Left lung (tissue), 10 donors: ENCODE measurements around the gene TRIM45. TPM values are rescaled to one million over a fixed set of nuclear protein-coding genes. Genes with fewer than 3 reads are reported as not detected.

ENCODE experiments used
- ATAC-seq: fragments of 200-7000 bp; cut with Tn5 transposase; one replicate; pipeline ENCODE4 v1.9.1; 2020; ENCODE audit warnings: moderate library complexity
- DNase-seq, 4 donors: peaks; one replicate each; pipeline ENCODE4 v3.0.0-alpha.2; 2013 to 2020
- H3K27ac ChIP-seq, 2 donors: fragments of 200-600 bp; sonication (generic) in 1 of 2; one replicate each; pipeline versions ENCODE4 v1.5.0 to v1.8.0; 2020 to 2021
- H3K27me3 ChIP-seq, 2 donors: fragments of 200-600 bp; sonication (generic) in 1 of 2; one replicate each; pipeline versions ENCODE4 v1.5.0 to v1.8.0; 2020 to 2021
- H3K36me3 ChIP-seq, 2 donors: fragments of 200-600 bp; sonication (generic) in 1 of 2; one replicate each; pipeline versions ENCODE4 v1.5.0 to v1.8.0; 2020 to 2021
- H3K4me1 ChIP-seq, 2 donors: fragments of 200-600 bp; one replicate each; pipeline ENCODE4 v1.8.0; 2021
- H3K4me3 ChIP-seq, 2 donors: fragments of 200-600 bp; sonication (generic) in 1 of 2; one replicate each; pipeline versions ENCODE4 v1.5.0 to v1.8.0; 2020 to 2021; ENCODE audit warnings: mild to moderate bottlenecking in 1 of 2
- H3K9me3 ChIP-seq, 2 donors: fragments of 200-600 bp; sonication (generic) in 1 of 2; one replicate each; pipeline versions ENCODE4 v1.5.0 to v1.8.0; 2020 to 2021
- intact Hi-C, 2 donors: fragments of 100-400 bp; cut with DNase I; formaldehyde crosslinking; loops; one replicate each; pipeline versions ENCODE4 v1.11.2 to v1.14.2; 2022
- polyA plus RNA-seq, 6 donors: library from polyadenylated mRNA; unstranded; fragments of 120-200 nt; gene quantifications; one replicate each; pipeline ENCODE4 v1.2.1, GENCODE V29; 2013; ENCODE audit not compliant: insufficient read length in 6 of 6
- total RNA-seq, 2 donors: library from RNA; stranded (reverse); fragmentation: NEBNext Ultra II Directional; extraction: Animal tissue kit (Norgen Biotek cat#: 25700); gene quantifications; one replicate each; pipeline ENCODE4 v1.2.1, GENCODE V29; 2021
- TF ChIP-seq, protein P1 (sequence below), 2 donors: fragments of 200-600 bp; sonication (generic) in 1 of 2; IDR thresholded peaks; one replicate each; pipeline versions ENCODE4 v1.5.0 to v1.8.0; 2021; ENCODE audit warnings: antibody characterized with exemption in 2 of 2
- donor health status: DM: no; HTN: yes; CAD: no.
- donor health status: DM: no; HTN: no; CAD: no.

TRIM45 gene
- total and polyA plus RNA-seq, 8 donors: 2.6 to 18.9 (median 17.2) TPM

DNA sequence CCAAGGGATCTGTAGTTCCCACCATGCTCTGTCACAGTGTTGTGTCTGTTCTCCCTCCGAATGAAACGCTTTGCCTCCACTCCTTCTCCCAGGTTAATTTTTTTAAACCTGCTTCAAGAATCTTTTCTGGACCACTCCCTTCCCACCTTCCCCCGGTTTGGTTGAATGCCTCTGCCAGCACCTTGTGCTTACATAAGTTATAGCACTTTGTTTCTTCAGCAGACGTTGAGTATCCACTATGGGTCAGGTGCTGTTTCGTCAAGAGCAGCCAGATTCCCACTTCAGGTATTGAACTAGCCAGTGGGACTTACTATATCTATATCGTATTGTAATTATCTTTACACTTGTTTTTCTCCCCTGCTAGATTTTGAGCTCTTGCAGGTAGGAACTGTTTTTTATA, 33.9 kb downstream of the TRIM45 start:
- Histone ChIP-seq H3K4me3 (no peak overlapping the region), H3K9me3 (no peaks in the 10 kb centered on the region), H3K4me1 (no peaks in the 10 kb centered on the region), H3K36me3 (peaks cover 0 to 72% of the 10 kb centered on the region in 2 donors), H3K27ac (no peak overlapping the region), H3K27me3 (no peaks in the 10 kb centered on the region)
- TF ChIP-seq, protein P1, sequence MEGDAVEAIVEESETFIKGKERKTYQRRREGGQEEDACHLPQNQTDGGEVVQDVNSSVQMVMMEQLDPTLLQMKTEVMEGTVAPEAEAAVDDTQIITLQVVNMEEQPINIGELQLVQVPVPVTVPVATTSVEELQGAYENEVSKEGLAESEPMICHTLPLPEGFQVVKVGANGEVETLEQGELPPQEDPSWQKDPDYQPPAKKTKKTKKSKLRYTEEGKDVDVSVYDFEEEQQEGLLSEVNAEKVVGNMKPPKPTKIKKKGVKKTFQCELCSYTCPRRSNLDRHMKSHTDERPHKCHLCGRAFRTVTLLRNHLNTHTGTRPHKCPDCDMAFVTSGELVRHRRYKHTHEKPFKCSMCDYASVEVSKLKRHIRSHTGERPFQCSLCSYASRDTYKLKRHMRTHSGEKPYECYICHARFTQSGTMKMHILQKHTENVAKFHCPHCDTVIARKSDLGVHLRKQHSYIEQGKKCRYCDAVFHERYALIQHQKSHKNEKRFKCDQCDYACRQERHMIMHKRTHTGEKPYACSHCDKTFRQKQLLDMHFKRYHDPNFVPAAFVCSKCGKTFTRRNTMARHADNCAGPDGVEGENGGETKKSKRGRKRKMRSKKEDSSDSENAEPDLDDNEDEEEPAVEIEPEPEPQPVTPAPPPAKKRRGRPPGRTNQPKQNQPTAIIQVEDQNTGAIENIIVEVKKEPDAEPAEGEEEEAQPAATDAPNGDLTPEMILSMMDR (IDR thresholded peaks at IDR 0.05): no peak
- ATAC-seq: no peak
- intact Hi-C loops: no loop called here
- DNase-seq: no peak

GRCh38 chr1:117084231-117084630, 37.3 kb downstream of the TRIM45 start:
- Histone ChIP-seq H3K4me1 (no peaks in the 10 kb centered on the region), H3K36me3 (peaks cover 0 to 73% of the 10 kb centered on the region in 2 donors), H3K27ac (no peak overlapping the region), H3K4me3 (no peak overlapping the region), H3K9me3 (no peaks in the 10 kb centered on the region), H3K27me3 (no peaks in the 10 kb centered on the region)
- intact Hi-C loops: no loop called here
- TF ChIP-seq, protein P1 (IDR thresholded peaks at IDR 0.05): no peak
- ATAC-seq: no peak
- no peak for DNase-seq

- TF ChIP-seq, protein P1 (IDR thresholded peaks at IDR 0.05): no peak
- Histone ChIP-seq H3K4me1 (no peaks in the 10 kb centered on the region), H3K27ac (no peak overlapping the region), H3K36me3 (peaks cover 0 to 93% of the 10 kb centered on the region in 2 donors), H3K27me3 (no peaks in the 10 kb centered on the region), H3K4me3 (no peak overlapping the region), H3K9me3 (no peaks in the 10 kb centered on the region)
- ATAC-seq: no peak
- no peak for DNase-seq
- intact Hi-C loops: no loop called here
Measured at GRCh38 chr1:117079737-117080136, 41.8 kb downstream of the TRIM45 start.

- TF ChIP-seq, protein P1 (IDR thresholded peaks at IDR 0.05): no peak
- intact Hi-C loops: no loop called here
- peaks cover 0 to 83% of the 10 kb centered on the region in 2 donors for H3K36me3 ChIP-seq
Measured at GRCh38 chr1:117077267-117077666, 44.3 kb downstream of the TRIM45 start.

DNA sequence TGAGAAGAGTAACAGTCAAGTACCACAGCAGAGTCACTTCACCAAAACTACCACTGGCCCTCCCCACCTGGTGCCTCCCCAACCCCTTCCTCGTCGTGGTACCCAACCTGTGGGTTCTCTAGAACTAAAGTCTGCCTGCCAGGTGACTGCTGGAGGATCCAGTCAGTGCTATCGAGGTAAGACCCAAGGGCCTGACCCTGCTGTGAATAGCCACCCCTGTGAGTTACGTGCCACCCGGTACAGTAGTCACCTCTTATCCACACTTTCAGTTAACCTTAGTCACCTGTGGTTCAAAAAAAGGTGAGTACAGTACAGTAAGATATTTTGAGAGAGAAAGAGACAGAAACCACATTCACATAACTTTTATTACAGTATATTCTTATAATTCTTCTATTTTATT, 44.9 kb downstream of the TRIM45 start:
- DNase-seq (no peak), ATAC-seq (no peak)
- no peak overlapping the region for H3K4me3 ChIP-seq
- no peaks in the 10 kb centered on the region for H3K9me3 ChIP-seq
- intact Hi-C loops: no loop called here
- TF ChIP-seq, protein P1 (IDR thresholded peaks at IDR 0.05): no peak
- H3K4me1 ChIP-seq: no peaks in the 10 kb centered on the region
- H3K36me3 ChIP-seq: peaks cover 0 to 77% of the 10 kb centered on the region in 2 donors
- no peaks in the 10 kb centered on the region for H3K27me3 ChIP-seq
- H3K27ac ChIP-seq: no peak overlapping the region

More at GRCh38 chr1:117077267-117077666, 44.3 kb downstream of the TRIM45 start:
- Histone ChIP-seq H3K9me3 (no peaks in the 10 kb centered on the region), H3K27ac (no peak overlapping the region), H3K4me1 (no peaks in the 10 kb centered on the region), H3K27me3 (no peaks in the 10 kb centered on the region), H3K4me3 (no peak overlapping the region)
- no peak for DNase-seq
- ATAC-seq: peak; percentile 66
